Left ventricle myocardium inferior (tissue), 1 donor: ENCODE results near the gene WNT7B. TPM values are rescaled to one million over a fixed set of nuclear protein-coding genes. Genes with fewer than 3 reads are reported as not detected.

Source experiments
- DNase-seq: peaks from one replicate; pipeline ENCODE4 v3.0.0-alpha.2; 2020
- H3K27ac ChIP-seq: fragments of 200-600 bp; replicated peaks from 2 replicates; pipeline ENCODE4 v1.8.0; 2021
- H3K27me3 ChIP-seq: fragments of 200-600 bp; 2 replicates; pipeline ENCODE4 v1.8.0; 2021; ENCODE audit warnings: low read depth
- H3K36me3 ChIP-seq: fragments of 200-600 bp; 2 replicates; pipeline ENCODE4 v1.8.0; 2021
- H3K4me1 ChIP-seq: fragments of 200-600 bp; 2 replicates; pipeline ENCODE4 v1.8.0; 2021
- H3K4me3 ChIP-seq: fragments of 200-600 bp; 2 replicates; pipeline ENCODE4 v1.8.0; 2021; ENCODE audit warnings: mild to moderate bottlenecking, moderate library complexity
- H3K9me3 ChIP-seq: fragments of 200-600 bp; replicated peaks from 2 replicates; pipeline ENCODE4 v1.8.0; 2021
- CTCF ChIP-seq: fragments of 200-600 bp; IDR thresholded peaks from 2 replicates; pipeline ENCODE4 v1.8.0; 2021; ENCODE audit warnings: antibody characterized with exemption, mild to moderate bottlenecking, borderline replicate concordance
- intact Hi-C: fragments of 100-400 bp; cut with micrococcal nuclease; formaldehyde crosslinking; loops from one replicate; pipeline ENCODE4 v1.11.0; 2022
- total RNA-seq: library from RNA; stranded (reverse); fragmentation: NEBNext Ultra II Directional; extraction: Animal tissue kit (Norgen Biotek cat#: 25700); gene quantifications from one replicate; pipeline ENCODE4 v1.2.1, GENCODE V29; 2021
- donor health status: DM: no; HTN: yes; CAD: no; lungs with severe emphysema.

Gene WNT7B
- total RNA-seq, 1 donor from 2014 or later, result not detected

GRCh38 chr22:45952151-45952550 lies 24.8 kb downstream of the WNT7B start:
- Histone ChIP-seq H3K36me3 (no peaks in the 10 kb centered on the region), H3K4me1 (no peaks in the 10 kb centered on the region), H3K4me3 (no peak overlapping the region), H3K27me3 (peaks cover 73% of the 10 kb centered on the region), H3K27ac (no peak overlapping the region), H3K9me3 (no peaks in the 10 kb centered on the region)
- DNase-seq, result no peak
- intact Hi-C loops, result no loop called here
- TF ChIP-seq CTCF, result no peak

- H3K4me1 ChIP-seq, result no peaks in the 10 kb centered on the region
- no peak overlapping the region for H3K27ac ChIP-seq
- H3K4me3 ChIP-seq, result no peak overlapping the region
- no peak for TF ChIP-seq CTCF
- H3K27me3 ChIP-seq, result peaks cover 51% of the 10 kb centered on the region
- intact Hi-C loops, result no loop called here
- DNase-seq, result no peak
- no peaks in the 10 kb centered on the region for H3K36me3 ChIP-seq
- no peaks in the 10 kb centered on the region for H3K9me3 ChIP-seq
These were observed 27.1 kb downstream of the WNT7B start for GRCh38 chr22:45949891-45950290.

- H3K4me1 ChIP-seq, result no peaks in the 10 kb centered on the region
- intact Hi-C loops, result no loop called here
- TF ChIP-seq CTCF, result no peak
These were observed 27.6 kb downstream of the WNT7B start for GRCh38 chr22:45949258-45949870.

GRCh38 chr22:45948081-45948648 lies 28.8 kb downstream of the WNT7B start:
- Histone ChIP-seq H3K27ac (no peak overlapping the region), H3K36me3 (no peaks in the 10 kb centered on the region), H3K4me3 (no peak overlapping the region), H3K27me3 (peaks cover 43% of the 10 kb centered on the region), H3K9me3 (no peaks in the 10 kb centered on the region), H3K4me1 (no peaks in the 10 kb centered on the region)
- no peak for DNase-seq
- TF ChIP-seq CTCF, result no peak
- intact Hi-C loops, result no loop called here

More at GRCh38 chr22:45949258-45949870, 27.6 kb downstream of the WNT7B start:
- Histone ChIP-seq H3K27ac (no peak overlapping the region), H3K9me3 (no peaks in the 10 kb centered on the region), H3K4me3 (no peak overlapping the region), H3K36me3 (no peaks in the 10 kb centered on the region), H3K27me3 (peaks cover 46% of the 10 kb centered on the region)
- DNase-seq, result no peak

GRCh38 chr22:45946805-45947600 lies 30.0 kb downstream of the WNT7B start:
- TF ChIP-seq CTCF, result no peak
- DNase-seq, result no peak
- Histone ChIP-seq H3K27me3 (peaks cover 31% of the 10 kb centered on the region), H3K9me3 (no peaks in the 10 kb centered on the region), H3K36me3 (no peaks in the 10 kb centered on the region), H3K4me1 (no peaks in the 10 kb centered on the region), H3K4me3 (no peak overlapping the region), H3K27ac (no peak overlapping the region)
- intact Hi-C loops, result no loop called here
